DOHH2 (cell line): ENCODE results near the gene TMEM37.

Experiments
- H3F3A ChIP-seq: fragments of 200-600 bp; sonication (generic), shearing (Covaris generic); 2 replicates; pipeline ENCODE4 v1.6.0; 2016; ENCODE audit warnings: antibody characterized with exemption, mild to moderate bottlenecking; ENCODE audit not compliant: control insufficient read depth, insufficient read depth
- H3K27ac ChIP-seq: fragments of 200-600 bp; sonication (generic); 2 replicates; pipeline ENCODE4 v1.5.1; 2014; ENCODE audit warnings: low read depth, mild to moderate bottlenecking, low read length, moderate library complexity
- H3K27me3 ChIP-seq: fragments of 200-600 bp; sonication (generic); 2 replicates; pipeline ENCODE4 v1.6.1; 2014; ENCODE audit warnings: mild to moderate bottlenecking, low read length, mixed read lengths; ENCODE audit not compliant: control insufficient read depth
- H3K36me3 ChIP-seq: fragments of 200-600 bp; sonication (generic); 2 replicates; pipeline ENCODE4 v1.6.1; 2014; ENCODE audit warnings: mild to moderate bottlenecking, low read length, moderate library complexity, mixed read lengths; ENCODE audit not compliant: control insufficient read depth
- H3K4me1 ChIP-seq: fragments of 200-600 bp; sonication (generic); 2 replicates; pipeline ENCODE4 v1.6.1; 2014; ENCODE audit warnings: mild to moderate bottlenecking, low read length, mixed read lengths; ENCODE audit not compliant: control insufficient read depth
- H3K4me2 ChIP-seq: fragments of 200-600 bp; sonication (generic); 2 replicates; pipeline ENCODE4 v1.6.0; 2014; ENCODE audit warnings: mild to moderate bottlenecking, low read length, moderate library complexity
- H3K4me3 ChIP-seq: fragments of 200-600 bp; sonication (generic); 2 replicates; pipeline ENCODE4 v1.5.1; 2014; ENCODE audit warnings: mild to moderate bottlenecking, low read length, mixed read lengths
- H3K79me2 ChIP-seq: fragments of 200-600 bp; sonication (generic); 2 replicates; pipeline ENCODE4 v1.6.1; 2014; ENCODE audit warnings: mild to moderate bottlenecking, low read length, mixed read lengths; ENCODE audit not compliant: control insufficient read depth
- H3K9me2 ChIP-seq: fragments of 200-600 bp; sonication (generic); replicated peaks from 2 replicates; pipeline ENCODE4 v1.6.1; 2014; ENCODE audit warnings: mild to moderate bottlenecking, low read length, mixed read lengths; ENCODE audit not compliant: control insufficient read depth
- H3K9me3 ChIP-seq: fragments of 200-600 bp; sonication (generic); 2 replicates; pipeline ENCODE4 v1.6.1; 2014; ENCODE audit warnings: antibody characterized with exemption, low read length, mixed read lengths; ENCODE audit not compliant: control insufficient read depth, insufficient read depth
- H4K20me1 ChIP-seq: fragments of 200-600 bp; sonication (generic); 2 replicates; pipeline ENCODE4 v1.6.0; 2014; ENCODE audit warnings: low read depth, mild to moderate bottlenecking, antibody characterized with exemption, low read length, moderate library complexity; ENCODE audit not compliant: control insufficient read depth, insufficient read depth
- EZH2phosphoT487 ChIP-seq: fragments of 200-600 bp; sonication (generic); IDR thresholded peaks from 2 replicates; pipeline ENCODE4 v1.6.1; 2017; ENCODE audit warnings: borderline replicate concordance, mild to moderate bottlenecking, antibody characterized with exemption, low read length, moderate library complexity, mixed read lengths
- TF ChIP-seq, protein P1 (sequence below): fragments of 200-600 bp; sonication (generic); IDR thresholded peaks from one replicate; pipeline ENCODE4 v1.5.1; 2014; ENCODE audit warnings: antibody characterized with exemption, mild to moderate bottlenecking, low read depth, low read length; ENCODE audit not compliant: poor library complexity, severe bottlenecking

Gene TMEM37

DNA sequence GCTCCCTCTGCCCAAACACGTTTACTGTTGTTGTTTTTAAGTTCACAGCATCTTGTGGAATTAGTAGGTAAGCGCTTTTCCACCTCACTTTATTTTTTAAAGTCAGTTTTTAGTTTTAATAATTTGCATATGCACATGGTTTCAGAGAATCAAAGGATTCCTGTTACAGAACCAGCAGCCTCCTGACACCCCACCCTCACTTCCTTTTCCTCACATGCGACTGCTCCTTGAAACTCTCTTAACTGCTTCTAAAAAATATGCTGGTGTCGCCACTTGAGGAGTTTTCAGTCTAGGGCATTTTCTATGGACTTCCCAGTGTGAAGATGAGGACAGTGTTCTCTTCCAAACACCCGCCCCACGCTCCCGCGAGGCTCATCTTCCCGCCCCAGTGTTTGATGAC lies 14.4 kb downstream of the TMEM37 start:
- no peaks in the 10 kb centered on the region for H3K9me3 ChIP-seq
- no peak for TF ChIP-seq EZH2phosphoT487
- TF ChIP-seq, protein P1, sequence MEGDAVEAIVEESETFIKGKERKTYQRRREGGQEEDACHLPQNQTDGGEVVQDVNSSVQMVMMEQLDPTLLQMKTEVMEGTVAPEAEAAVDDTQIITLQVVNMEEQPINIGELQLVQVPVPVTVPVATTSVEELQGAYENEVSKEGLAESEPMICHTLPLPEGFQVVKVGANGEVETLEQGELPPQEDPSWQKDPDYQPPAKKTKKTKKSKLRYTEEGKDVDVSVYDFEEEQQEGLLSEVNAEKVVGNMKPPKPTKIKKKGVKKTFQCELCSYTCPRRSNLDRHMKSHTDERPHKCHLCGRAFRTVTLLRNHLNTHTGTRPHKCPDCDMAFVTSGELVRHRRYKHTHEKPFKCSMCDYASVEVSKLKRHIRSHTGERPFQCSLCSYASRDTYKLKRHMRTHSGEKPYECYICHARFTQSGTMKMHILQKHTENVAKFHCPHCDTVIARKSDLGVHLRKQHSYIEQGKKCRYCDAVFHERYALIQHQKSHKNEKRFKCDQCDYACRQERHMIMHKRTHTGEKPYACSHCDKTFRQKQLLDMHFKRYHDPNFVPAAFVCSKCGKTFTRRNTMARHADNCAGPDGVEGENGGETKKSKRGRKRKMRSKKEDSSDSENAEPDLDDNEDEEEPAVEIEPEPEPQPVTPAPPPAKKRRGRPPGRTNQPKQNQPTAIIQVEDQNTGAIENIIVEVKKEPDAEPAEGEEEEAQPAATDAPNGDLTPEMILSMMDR, result no peak
- H3K4me1 ChIP-seq, result peaks cover 3% of the 10 kb centered on the region; the same call in 1 of the 2 replicates
- no peak overlapping the region for H3K27ac ChIP-seq
- no peaks in the 10 kb centered on the region for H3K36me3 ChIP-seq
- H3K27me3 ChIP-seq, result peaks cover 11% of the 10 kb centered on the region
- H3K4me2 ChIP-seq, result no peak overlapping the region
- no peaks in the 10 kb centered on the region for H4K20me1 ChIP-seq
- H3F3A ChIP-seq, result no peaks in the 10 kb centered on the region
- H3K79me2 ChIP-seq, result no peaks in the 10 kb centered on the region
- no peak overlapping the region for H3K4me3 ChIP-seq
- no peaks in the 10 kb centered on the region for H3K9me2 ChIP-seq

DNA sequence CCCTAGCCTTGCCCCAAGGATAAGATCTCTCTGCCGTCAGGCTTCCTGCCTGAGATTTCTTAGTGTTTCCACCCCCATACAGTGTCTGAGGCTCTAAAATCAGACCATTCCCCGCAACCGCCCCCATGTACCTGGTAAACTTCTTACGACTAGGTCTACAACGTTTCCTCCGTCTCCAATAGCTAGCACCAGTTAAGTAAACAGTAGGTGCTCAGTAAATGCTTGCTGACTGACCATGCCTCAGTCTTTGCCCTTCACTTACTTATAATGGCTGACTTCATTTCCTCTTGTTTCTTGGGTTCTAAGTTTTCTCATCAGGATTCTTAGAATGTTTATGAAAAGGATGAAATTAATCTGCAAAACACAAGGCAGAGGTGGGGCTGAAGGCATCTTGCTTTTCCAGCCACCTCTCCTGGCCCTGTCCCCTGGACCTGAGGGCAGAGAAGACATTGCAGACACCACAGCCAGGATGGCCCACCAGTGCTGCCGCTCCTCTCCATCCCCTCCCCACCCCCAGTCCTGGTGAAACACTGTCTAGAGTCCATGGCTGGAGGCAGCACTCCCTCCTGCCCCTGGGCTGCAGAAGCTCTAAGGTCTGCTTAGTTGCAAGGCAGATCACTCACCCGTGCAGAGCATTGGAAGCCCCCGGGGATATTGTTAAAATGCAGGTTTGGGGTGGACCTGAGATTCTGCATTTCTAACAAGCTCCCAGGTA lies 16.9 kb downstream of the TMEM37 start:
- Histone ChIP-seq H3K4me3 (no peak overlapping the region), H3K27me3 (peaks cover 24% of the 10 kb centered on the region; the same call in 1 of the 2 replicates), H4K20me1 (no peaks in the 10 kb centered on the region), H3K36me3 (no peaks in the 10 kb centered on the region), H3F3A (no peaks in the 10 kb centered on the region), H3K79me2 (no peaks in the 10 kb centered on the region), H3K9me2 (no peaks in the 10 kb centered on the region), H3K27ac (no peak overlapping the region), H3K4me1 (peaks cover 3% of the 10 kb centered on the region; the same call in 1 of the 2 replicates), H3K4me2 (no peak overlapping the region), H3K9me3 (no peaks in the 10 kb centered on the region)
- no peak for TF ChIP-seq EZH2phosphoT487
- TF ChIP-seq, protein P1, result no peak

DNA sequence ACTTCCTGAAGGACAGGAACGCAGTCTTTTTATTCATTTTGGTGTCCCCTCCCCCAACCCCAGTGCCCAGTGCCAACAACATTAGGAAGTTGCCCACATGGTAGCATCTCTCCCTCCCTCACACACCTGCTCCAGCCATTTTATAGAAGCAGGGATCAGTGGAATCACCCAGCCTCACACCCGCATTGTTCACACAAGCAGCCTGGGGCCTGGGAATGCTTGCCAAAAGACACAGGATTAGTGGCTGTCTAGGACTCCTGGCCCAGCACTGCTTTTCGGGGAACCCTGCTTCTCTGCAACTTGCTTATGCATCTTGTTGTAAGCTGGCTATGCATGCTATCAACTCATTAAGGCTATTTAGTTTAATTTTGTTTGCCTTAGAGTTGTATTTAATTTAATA lies 17.9 kb downstream of the TMEM37 start:
- no peaks in the 10 kb centered on the region for H3F3A ChIP-seq
- no peaks in the 10 kb centered on the region for H3K36me3 ChIP-seq
- no peak overlapping the region for H3K27ac ChIP-seq
- peaks cover 3% of the 10 kb centered on the region; the same call in 1 of the 2 replicates for H3K4me1 ChIP-seq
- no peaks in the 10 kb centered on the region for H3K79me2 ChIP-seq
- peaks cover 29% of the 10 kb centered on the region; the same call in 1 of the 2 replicates for H3K27me3 ChIP-seq
- no peaks in the 10 kb centered on the region for H3K9me3 ChIP-seq
- no peaks in the 10 kb centered on the region for H4K20me1 ChIP-seq
- TF ChIP-seq EZH2phosphoT487, result no peak
- TF ChIP-seq, protein P1, result no peak
- no peak overlapping the region for H3K4me2 ChIP-seq
- H3K4me3 ChIP-seq, result no peak overlapping the region
- no peaks in the 10 kb centered on the region for H3K9me2 ChIP-seq
